HFF-Myc (cell line): ENCODE data around the gene NLGN1.

Experiments used
- DNase-seq: peaks from one replicate; pipeline ENCODE4 v3.0.0-alpha.2; 2011; ENCODE audit warnings: low read depth; ENCODE audit errors: extremely low read depth
- H3K4me3 ChIP-seq: replicated peaks from 2 replicates; pipeline ENCODE4 v1.5.1; 2011; ENCODE audit warnings: low read depth, mild to moderate bottlenecking, control low read depth, low read length
- CTCF ChIP-seq: IDR thresholded peaks from 2 replicates; pipeline ENCODE4 v1.5.1; 2012; ENCODE audit warnings: mild to moderate bottlenecking, low read depth, low read length, control low read depth; ENCODE audit errors: missing control alignments

Gene NLGN1

GRCh38 chr3:173875790-173876189 is 478.2 kb downstream of the NLGN1 start:
- no peak overlapping the region for H3K4me3 ChIP-seq
- TF ChIP-seq CTCF, result no peak

GRCh38 chr3:173876476-173876875 is 478.9 kb downstream of the NLGN1 start:
- DNase-seq, result no peak
- TF ChIP-seq CTCF, result no peak
- no peak overlapping the region for H3K4me3 ChIP-seq

More at GRCh38 chr3:173875790-173876189, 478.2 kb downstream of the NLGN1 start:
- no peak for DNase-seq

- TF ChIP-seq CTCF, result no peak
- no peak for DNase-seq
- H3K4me3 ChIP-seq, result no peak overlapping the region
Observed at GRCh38 chr3:173887888-173888287, 490.3 kb downstream of the NLGN1 start.

- no peak for DNase-seq
- no peak overlapping the region for H3K4me3 ChIP-seq
- TF ChIP-seq CTCF, result no peak
Observed at GRCh38 chr3:173889596-173889995, 492.1 kb downstream of the NLGN1 start.

GRCh38 chr3:173890091-173890490 is 492.5 kb downstream of the NLGN1 start:
- TF ChIP-seq CTCF, result no peak
- no peak for DNase-seq
- no peak overlapping the region for H3K4me3 ChIP-seq

- no peak overlapping the region for H3K4me3 ChIP-seq
- no peak for TF ChIP-seq CTCF
- no peak for DNase-seq
Observed at GRCh38 chr3:173891272-173892100, 493.9 kb downstream of the NLGN1 start.
